Measurements from ENCODE around the gene YPEL5. TPM values are rescaled to one million over a fixed set of nuclear protein-coding genes. Genes with fewer than 3 reads are reported as not detected.

YPEL5 gene
- total and polyA plus RNA-seq, 2 experiments from 2014 or later: 94.4 to 98.3 TPM

DNA sequence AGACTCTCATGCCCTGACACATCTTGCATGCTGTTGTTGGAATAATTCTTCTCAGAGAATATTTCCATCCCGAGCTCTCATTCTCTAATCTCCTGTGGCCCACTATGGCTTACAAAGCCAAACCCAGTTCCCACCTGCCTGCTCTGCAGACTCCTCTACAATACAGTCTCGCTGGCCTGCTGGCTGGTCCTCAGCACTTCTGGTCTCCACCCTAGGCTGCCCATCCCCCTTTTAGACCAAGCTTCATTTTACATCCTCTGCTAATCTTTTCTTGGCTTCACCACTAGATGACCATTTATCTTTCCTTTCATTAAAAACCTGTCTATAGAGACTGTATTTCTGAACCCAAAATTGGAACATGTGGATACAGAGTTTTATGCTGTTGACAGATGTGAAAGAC lies 42.5 kb upstream of the YPEL5 start:
- 81% methylated on average over 2 of the region's 2 CpGs for WGBS (ENCODE audit: low lambda C conversion rate, missing lambda C conversion rate)
- no peak overlapping the region for H3K4me3 ChIP-seq
- no peak overlapping the region for H3K4me2 ChIP-seq
- no peaks in the 10 kb centered on the region for H3K9me3 ChIP-seq (ENCODE audit: low read depth)
- H3K4me1 ChIP-seq (ENCODE audit: insufficient read depth): no peaks in the 10 kb centered on the region
- no peak for DNase-seq (ENCODE audit: low spot score)
- no peaks in the 10 kb centered on the region for H3K36me3 ChIP-seq (replicated peaks; ENCODE audit: insufficient read depth, low read depth)
- no peak for TF ChIP-seq EZH2 (IDR thresholded peaks at IDR 0.05; ENCODE audit: borderline replicate concordance)
- no peak for TF ChIP-seq EZH2phosphoT487 (IDR thresholded peaks at IDR 0.05; ENCODE audit: low read depth, severe bottlenecking, unreplicated experiment)
- TF ChIP-seq, protein P1, sequence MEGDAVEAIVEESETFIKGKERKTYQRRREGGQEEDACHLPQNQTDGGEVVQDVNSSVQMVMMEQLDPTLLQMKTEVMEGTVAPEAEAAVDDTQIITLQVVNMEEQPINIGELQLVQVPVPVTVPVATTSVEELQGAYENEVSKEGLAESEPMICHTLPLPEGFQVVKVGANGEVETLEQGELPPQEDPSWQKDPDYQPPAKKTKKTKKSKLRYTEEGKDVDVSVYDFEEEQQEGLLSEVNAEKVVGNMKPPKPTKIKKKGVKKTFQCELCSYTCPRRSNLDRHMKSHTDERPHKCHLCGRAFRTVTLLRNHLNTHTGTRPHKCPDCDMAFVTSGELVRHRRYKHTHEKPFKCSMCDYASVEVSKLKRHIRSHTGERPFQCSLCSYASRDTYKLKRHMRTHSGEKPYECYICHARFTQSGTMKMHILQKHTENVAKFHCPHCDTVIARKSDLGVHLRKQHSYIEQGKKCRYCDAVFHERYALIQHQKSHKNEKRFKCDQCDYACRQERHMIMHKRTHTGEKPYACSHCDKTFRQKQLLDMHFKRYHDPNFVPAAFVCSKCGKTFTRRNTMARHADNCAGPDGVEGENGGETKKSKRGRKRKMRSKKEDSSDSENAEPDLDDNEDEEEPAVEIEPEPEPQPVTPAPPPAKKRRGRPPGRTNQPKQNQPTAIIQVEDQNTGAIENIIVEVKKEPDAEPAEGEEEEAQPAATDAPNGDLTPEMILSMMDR (IDR thresholded peaks at IDR 0.05; ENCODE audit: poor library complexity): no peak
- H3K27ac ChIP-seq: no peak overlapping the region
- no peaks in the 10 kb centered on the region for H3K9me2 ChIP-seq (replicated peaks; ENCODE audit: insufficient read depth)
- no peaks in the 10 kb centered on the region for H3K27me3 ChIP-seq
- H2AFZ ChIP-seq: no peak overlapping the region
- no peaks in the 10 kb centered on the region for H4K20me1 ChIP-seq (ENCODE audit: insufficient read depth, poor library complexity, severe bottlenecking)
- H3K79me2 ChIP-seq: no peaks in the 10 kb centered on the region

DNA sequence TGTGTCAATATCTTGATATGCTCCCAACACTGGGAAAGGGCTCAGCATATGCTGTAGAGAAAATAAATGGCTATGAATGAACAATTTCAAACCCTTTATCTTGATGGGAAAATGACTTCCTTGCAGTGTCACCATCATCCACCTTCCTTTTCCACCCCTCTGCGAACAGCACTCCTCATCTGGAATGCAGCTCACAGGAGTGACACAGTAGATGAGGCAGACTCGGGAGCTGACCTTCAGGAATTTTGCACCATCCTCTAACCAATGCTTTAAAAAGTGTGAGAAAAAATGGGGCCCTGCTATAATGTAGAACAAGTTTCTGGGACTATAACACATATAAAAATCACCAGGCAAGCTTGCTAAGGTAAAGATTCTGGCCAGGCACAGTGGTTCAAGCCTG lies 41.3 kb upstream of the YPEL5 start:
- Histone ChIP-seq H3K4me2 (no peak overlapping the region), H3K27ac (no peak overlapping the region), H4K20me1 (ENCODE audit: insufficient read depth, poor library complexity, severe bottlenecking) (no peaks in the 10 kb centered on the region), H3K9me3 (ENCODE audit: low read depth) (no peaks in the 10 kb centered on the region), H3K36me3 (replicated peaks; ENCODE audit: insufficient read depth, low read depth) (no peaks in the 10 kb centered on the region), H3K4me3 (no peak overlapping the region), H3K9me2 (replicated peaks; ENCODE audit: insufficient read depth) (no peaks in the 10 kb centered on the region), H3K79me2 (no peaks in the 10 kb centered on the region), H3K4me1 (ENCODE audit: insufficient read depth) (no peaks in the 10 kb centered on the region), H2AFZ (no peak overlapping the region), H3K27me3 (no peaks in the 10 kb centered on the region)
- no peak for DNase-seq (ENCODE audit: low spot score)
- TF ChIP-seq EZH2phosphoT487 (IDR thresholded peaks at IDR 0.05; ENCODE audit: low read depth, severe bottlenecking, unreplicated experiment): no peak
- TF ChIP-seq, protein P1 (IDR thresholded peaks at IDR 0.05; ENCODE audit: poor library complexity): no peak
- no peak for TF ChIP-seq EZH2 (IDR thresholded peaks at IDR 0.05; ENCODE audit: borderline replicate concordance)
- 75% methylated on average over 2 of the region's 2 CpGs for WGBS (ENCODE audit: low lambda C conversion rate, missing lambda C conversion rate)

DNA sequence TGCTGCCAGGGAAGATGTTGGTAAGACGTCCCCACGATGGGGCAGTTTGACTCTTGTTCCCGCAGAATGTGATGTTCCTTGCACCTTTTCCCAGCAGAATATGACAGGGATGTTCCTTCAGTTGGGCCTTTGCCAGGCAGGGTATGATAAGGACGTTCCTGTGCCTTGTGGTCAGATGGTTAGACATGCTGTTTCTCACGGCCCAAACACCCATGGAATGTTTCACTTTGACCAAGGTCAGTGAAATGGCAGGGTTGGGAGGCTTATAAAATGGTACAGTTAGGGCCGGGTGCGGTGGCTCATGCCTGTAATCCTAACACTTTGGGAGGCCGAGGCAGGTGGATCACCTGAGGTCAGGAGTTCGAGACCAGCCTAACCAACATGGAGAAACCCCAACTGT lies 40.3 kb upstream of the YPEL5 start:
- Histone ChIP-seq H3K36me3 (replicated peaks; ENCODE audit: insufficient read depth, low read depth) (no peaks in the 10 kb centered on the region), H3K9me2 (replicated peaks; ENCODE audit: insufficient read depth) (no peaks in the 10 kb centered on the region), H3K79me2 (no peaks in the 10 kb centered on the region), H2AFZ (no peak overlapping the region), H3K9me3 (ENCODE audit: low read depth) (no peaks in the 10 kb centered on the region), H3K4me2 (no peak overlapping the region), H3K4me1 (ENCODE audit: insufficient read depth) (no peaks in the 10 kb centered on the region), H3K4me3 (no peak overlapping the region), H3K27ac (no peak overlapping the region), H3K27me3 (no peaks in the 10 kb centered on the region), H4K20me1 (ENCODE audit: insufficient read depth, poor library complexity, severe bottlenecking) (no peaks in the 10 kb centered on the region)
- WGBS (ENCODE audit: low lambda C conversion rate, missing lambda C conversion rate): 90% methylated on average over 9 of the region's 9 CpGs
- TF ChIP-seq EZH2 (IDR thresholded peaks at IDR 0.05; ENCODE audit: borderline replicate concordance) (no peak), EZH2phosphoT487 (IDR thresholded peaks at IDR 0.05; ENCODE audit: low read depth, severe bottlenecking, unreplicated experiment) (no peak)
- TF ChIP-seq, protein P1 (IDR thresholded peaks at IDR 0.05; ENCODE audit: poor library complexity): no peak
- no peak for DNase-seq (ENCODE audit: low spot score)

DNA sequence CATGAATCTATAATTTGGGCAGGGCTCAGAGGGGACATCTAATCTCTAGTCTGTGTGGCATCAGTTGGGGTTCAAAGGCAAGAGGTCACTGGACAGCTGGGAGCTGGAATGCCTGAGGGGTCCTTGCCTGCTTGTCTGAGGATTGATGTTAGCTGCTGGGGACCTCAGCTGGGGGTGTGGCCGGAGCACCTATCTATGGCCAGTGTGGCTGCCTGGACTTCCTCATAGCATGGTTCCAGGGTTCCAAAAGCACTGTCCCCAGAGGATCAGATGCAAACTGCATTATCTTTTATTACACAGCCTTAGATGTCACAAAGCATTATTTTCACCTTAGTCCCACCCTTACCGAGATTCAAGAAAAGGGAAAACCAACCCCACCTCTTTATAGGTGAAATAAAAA lies 38.6 kb upstream of the YPEL5 start:
- Histone ChIP-seq H3K79me2 (no peaks in the 10 kb centered on the region), H3K4me2 (no peak overlapping the region), H3K4me1 (ENCODE audit: insufficient read depth) (no peaks in the 10 kb centered on the region), H4K20me1 (ENCODE audit: insufficient read depth, poor library complexity, severe bottlenecking) (no peaks in the 10 kb centered on the region), H3K4me3 (no peak overlapping the region), H2AFZ (no peak overlapping the region), H3K9me2 (replicated peaks; ENCODE audit: insufficient read depth) (no peaks in the 10 kb centered on the region), H3K27ac (no peak overlapping the region), H3K9me3 (ENCODE audit: low read depth) (no peaks in the 10 kb centered on the region), H3K27me3 (no peaks in the 10 kb centered on the region), H3K36me3 (replicated peaks; ENCODE audit: insufficient read depth, low read depth) (no peaks in the 10 kb centered on the region)
- WGBS (ENCODE audit: low lambda C conversion rate, missing lambda C conversion rate): 93% methylated on average over 2 of the region's 2 CpGs
- TF ChIP-seq, protein P1 (IDR thresholded peaks at IDR 0.05; ENCODE audit: poor library complexity): no peak
- TF ChIP-seq EZH2 (IDR thresholded peaks at IDR 0.05; ENCODE audit: borderline replicate concordance) (no peak), EZH2phosphoT487 (IDR thresholded peaks at IDR 0.05; ENCODE audit: low read depth, severe bottlenecking, unreplicated experiment) (no peak)
- no peak for DNase-seq (ENCODE audit: low spot score)

Data from hepatocyte (in vitro differentiated cells).